ENCODE results near the gene RUFY1. TPM values are rescaled to one million over a fixed set of nuclear protein-coding genes. Genes with fewer than 3 reads are reported as not detected.

The RUFY1 gene
- polyA plus RNA-seq, 1 of the 3 experiments (the other 2 are of a cell fraction), result 30.3 TPM

DNA sequence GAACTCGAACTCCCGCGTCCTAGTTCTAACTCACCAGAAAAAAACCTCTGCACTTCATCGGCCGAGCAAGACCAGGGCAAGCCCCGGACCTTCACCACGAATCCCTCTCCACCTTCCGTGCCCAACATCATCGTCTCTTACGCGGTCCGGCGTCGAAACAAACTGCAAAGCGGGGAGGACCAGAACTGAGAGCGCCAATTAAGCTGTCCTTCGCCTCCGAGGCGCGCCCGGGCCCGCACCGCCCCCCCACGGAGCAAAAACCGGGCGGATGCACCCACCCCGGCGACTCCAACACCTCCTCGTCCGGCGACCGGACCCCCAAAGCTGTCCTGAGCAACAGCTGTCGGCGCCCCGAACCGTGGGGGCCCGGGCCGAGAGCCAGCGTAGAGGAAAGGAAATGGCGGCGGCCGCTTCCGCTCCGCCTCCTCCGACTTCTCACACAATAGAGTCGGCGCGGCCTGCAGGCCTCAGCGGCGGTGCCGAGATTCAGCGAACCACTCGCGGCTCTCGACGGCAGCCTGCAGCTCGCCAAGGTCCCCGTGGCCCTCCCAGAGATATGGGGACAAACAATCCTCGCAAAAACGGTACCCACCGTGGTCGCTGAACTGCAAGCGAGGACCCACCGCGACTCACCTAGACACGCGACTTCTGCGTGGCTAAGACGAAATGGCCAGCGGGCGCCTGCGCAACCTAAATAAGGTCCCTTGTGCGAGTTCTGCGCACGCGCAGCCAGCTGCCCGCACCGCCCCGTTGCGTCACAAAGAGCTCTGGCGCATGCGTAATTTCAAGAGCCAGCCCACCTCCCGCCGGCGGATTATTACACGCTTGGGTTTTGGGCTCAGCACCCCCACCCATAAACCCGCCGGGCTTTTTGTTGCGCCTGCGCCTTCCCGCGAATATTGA, 72.9 kb downstream of the RUFY1 start, which contains the start of gene HNRNPH1 (continued):
- TF ChIP-seq SIN3A (IDR thresholded peaks at IDR 0.05; ENCODE audit: borderline replicate concordance, low read depth, low read length) (peak; percentile 83; the same call in 1 of the 2 replicates), FOSL2 (IDR thresholded peaks at IDR 0.05; ENCODE audit: borderline replicate concordance, low read depth) (no peak), GABPA (IDR thresholded peaks at IDR 0.05; ENCODE audit: low read depth) (peak; percentile 55; the same call in 1 of the 2 replicates), NRF1 (IDR thresholded peaks at IDR 0.05; ENCODE audit: low read depth, low read length) (peak; percentile 98)
- TF ChIP-seq, protein P1, sequence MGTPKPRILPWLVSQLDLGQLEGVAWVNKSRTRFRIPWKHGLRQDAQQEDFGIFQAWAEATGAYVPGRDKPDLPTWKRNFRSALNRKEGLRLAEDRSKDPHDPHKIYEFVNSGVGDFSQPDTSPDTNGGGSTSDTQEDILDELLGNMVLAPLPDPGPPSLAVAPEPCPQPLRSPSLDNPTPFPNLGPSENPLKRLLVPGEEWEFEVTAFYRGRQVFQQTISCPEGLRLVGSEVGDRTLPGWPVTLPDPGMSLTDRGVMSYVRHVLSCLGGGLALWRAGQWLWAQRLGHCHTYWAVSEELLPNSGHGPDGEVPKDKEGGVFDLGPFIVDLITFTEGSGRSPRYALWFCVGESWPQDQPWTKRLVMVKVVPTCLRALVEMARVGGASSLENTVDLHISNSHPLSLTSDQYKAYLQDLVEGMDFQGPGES (IDR thresholded peaks at IDR 0.05; ENCODE audit: low read depth, low read length), result no peak

DNA sequence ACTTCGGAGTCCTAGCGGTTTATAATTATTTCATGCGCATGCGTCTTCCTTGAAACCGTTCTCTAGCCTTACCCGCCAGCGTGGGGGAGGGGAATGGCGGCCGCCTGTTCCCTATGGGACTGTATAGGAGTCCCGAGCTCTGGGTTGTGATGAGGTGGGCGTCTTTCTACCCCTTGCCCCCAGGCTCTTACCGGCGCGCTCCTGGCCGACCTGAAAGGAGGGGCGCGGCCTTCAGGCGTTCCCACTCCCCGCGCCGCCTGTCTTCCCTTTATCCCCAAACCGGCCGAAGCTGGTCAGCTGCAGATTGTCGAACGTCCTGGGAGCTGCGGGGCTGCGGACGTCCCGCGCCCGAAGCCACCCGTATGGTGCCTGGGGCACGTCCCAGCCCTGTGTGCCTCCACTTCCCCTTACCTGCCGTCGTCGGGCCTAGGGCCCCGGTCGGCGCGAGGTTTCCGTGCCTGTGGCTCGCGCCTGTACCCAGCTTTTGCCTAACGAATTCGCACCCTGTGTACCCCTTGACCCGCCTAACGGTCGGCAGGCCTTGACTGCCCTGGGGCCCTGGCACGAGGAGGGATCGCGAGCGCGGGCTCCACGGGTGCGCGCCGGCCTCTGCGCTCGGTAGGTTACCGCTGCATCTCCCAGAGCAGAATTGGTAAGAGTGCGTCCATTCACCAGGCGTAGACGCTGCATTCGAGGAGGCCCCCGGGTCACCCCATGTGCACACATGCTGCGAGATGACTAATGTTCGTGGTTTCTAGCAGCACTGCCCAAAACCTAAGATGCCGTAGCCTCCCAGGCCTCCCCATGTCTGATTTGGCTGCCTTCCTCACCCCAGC, 73.8 kb downstream of the RUFY1 start:
- WGBS (ENCODE audit: low lambda C conversion rate), result 43% methylated on average over 35 of the region's 68 CpGs
- CTCF ChIA-PET, result interaction anchor here (1.0 to 3.3 kb wide), 7 partner anchors 9 to 108 kb away, joined by 3 to 11 read pairs (median 7); partner anchors contain the start of gene MAML1
- H3K4me3 ChIP-seq (ENCODE audit: low read depth in 2 of 2, low read length in 1 of 2), result peak overlapping the region; percentile 56 to 98
- TF ChIP-seq EP300 (IDR thresholded peaks at IDR 0.05; ENCODE audit: borderline replicate concordance in 1 of 2, low read depth in 1 of 2, low read length in 1 of 2) (no peak), FOXM1 (IDR thresholded peaks at IDR 0.05; ENCODE audit: low read depth) (no peak), RFX5 (IDR thresholded peaks at IDR 0.05; ENCODE audit: low read length) (no peak), POLR2AphosphoS5 (IDR thresholded peaks at IDR 0.05; ENCODE audit: low read depth, low read length) (no peak), SMC3 (IDR thresholded peaks at IDR 0.05; ENCODE audit: low read depth, low read length) (no peak), JUND (IDR thresholded peaks at IDR 0.05) (no peak), RXRA (IDR thresholded peaks at IDR 0.05; ENCODE audit: borderline replicate concordance, low read depth) (no peak), TEAD4 (IDR thresholded peaks at IDR 0.05; ENCODE audit: borderline replicate concordance, insufficient read depth) (no peak), RAD21 (IDR thresholded peaks at IDR 0.05; ENCODE audit: low read length) (no peak), EZH2phosphoT487 (IDR thresholded peaks at IDR 0.05; ENCODE audit: borderline replicate concordance, low read depth) (no peak)
- TF ChIP-seq, protein P2, sequence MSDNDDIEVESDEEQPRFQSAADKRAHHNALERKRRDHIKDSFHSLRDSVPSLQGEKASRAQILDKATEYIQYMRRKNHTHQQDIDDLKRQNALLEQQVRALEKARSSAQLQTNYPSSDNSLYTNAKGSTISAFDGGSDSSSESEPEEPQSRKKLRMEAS (IDR thresholded peaks at IDR 0.05; ENCODE audit: low read depth), result peak; percentile 63
- TF ChIP-seq, protein P3, sequence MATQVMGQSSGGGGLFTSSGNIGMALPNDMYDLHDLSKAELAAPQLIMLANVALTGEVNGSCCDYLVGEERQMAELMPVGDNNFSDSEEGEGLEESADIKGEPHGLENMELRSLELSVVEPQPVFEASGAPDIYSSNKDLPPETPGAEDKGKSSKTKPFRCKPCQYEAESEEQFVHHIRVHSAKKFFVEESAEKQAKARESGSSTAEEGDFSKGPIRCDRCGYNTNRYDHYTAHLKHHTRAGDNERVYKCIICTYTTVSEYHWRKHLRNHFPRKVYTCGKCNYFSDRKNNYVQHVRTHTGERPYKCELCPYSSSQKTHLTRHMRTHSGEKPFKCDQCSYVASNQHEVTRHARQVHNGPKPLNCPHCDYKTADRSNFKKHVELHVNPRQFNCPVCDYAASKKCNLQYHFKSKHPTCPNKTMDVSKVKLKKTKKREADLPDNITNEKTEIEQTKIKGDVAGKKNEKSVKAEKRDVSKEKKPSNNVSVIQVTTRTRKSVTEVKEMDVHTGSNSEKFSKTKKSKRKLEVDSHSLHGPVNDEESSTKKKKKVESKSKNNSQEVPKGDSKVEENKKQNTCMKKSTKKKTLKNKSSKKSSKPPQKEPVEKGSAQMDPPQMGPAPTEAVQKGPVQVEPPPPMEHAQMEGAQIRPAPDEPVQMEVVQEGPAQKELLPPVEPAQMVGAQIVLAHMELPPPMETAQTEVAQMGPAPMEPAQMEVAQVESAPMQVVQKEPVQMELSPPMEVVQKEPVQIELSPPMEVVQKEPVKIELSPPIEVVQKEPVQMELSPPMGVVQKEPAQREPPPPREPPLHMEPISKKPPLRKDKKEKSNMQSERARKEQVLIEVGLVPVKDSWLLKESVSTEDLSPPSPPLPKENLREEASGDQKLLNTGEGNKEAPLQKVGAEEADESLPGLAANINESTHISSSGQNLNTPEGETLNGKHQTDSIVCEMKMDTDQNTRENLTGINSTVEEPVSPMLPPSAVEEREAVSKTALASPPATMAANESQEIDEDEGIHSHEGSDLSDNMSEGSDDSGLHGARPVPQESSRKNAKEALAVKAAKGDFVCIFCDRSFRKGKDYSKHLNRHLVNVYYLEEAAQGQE (IDR thresholded peaks at IDR 0.05; ENCODE audit: low read depth, low read length), result 0 out of 2 replicates have a peak, but pooled peaks have one; percentile 38
- TF ChIP-seq, protein P4, sequence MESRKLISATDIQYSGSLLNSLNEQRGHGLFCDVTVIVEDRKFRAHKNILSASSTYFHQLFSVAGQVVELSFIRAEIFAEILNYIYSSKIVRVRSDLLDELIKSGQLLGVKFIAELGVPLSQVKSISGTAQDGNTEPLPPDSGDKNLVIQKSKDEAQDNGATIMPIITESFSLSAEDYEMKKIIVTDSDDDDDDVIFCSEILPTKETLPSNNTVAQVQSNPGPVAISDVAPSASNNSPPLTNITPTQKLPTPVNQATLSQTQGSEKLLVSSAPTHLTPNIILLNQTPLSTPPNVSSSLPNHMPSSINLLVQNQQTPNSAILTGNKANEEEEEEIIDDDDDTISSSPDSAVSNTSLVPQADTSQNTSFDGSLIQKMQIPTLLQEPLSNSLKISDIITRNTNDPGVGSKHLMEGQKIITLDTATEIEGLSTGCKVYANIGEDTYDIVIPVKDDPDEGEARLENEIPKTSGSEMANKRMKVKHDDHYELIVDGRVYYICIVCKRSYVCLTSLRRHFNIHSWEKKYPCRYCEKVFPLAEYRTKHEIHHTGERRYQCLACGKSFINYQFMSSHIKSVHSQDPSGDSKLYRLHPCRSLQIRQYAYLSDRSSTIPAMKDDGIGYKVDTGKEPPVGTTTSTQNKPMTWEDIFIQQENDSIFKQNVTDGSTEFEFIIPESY (IDR thresholded peaks at IDR 0.05; ENCODE audit: borderline replicate concordance, low read depth), result no peak

More for the DNA sequence above, 73.8 kb downstream of the RUFY1 start:
- H3F3A ChIP-seq (replicated peaks; ENCODE audit: insufficient read depth), result peaks cover 25% of the 10 kb centered on the region
- peaks cover 32 to 39% of the 10 kb centered on the region in 2 experiments for H3K36me3 ChIP-seq (replicated peaks in 1 of 2; ENCODE audit: control insufficient read depth in 1 of 2, insufficient read depth in 2 of 2, low read length in 1 of 2)
- H3K9me3 ChIP-seq, result no peaks in the 10 kb centered on the region
- no peaks in the 10 kb centered on the region for H3K9me2 ChIP-seq
- no peak for DNase-seq
- peak overlapping the region; percentile 95 for H3K4me2 ChIP-seq
- H3K27me3 ChIP-seq (ENCODE audit: insufficient read depth), result no peaks in the 10 kb centered on the region
- H3K27ac ChIP-seq (ENCODE audit: low read depth in 2 of 2, low read length in 1 of 2), result peak overlapping the region; percentile 95 to 97
- peak overlapping the region; percentile 91 for H3K9ac ChIP-seq
- H2AFZ ChIP-seq (ENCODE audit: low read depth), result peak overlapping the region; percentile 93
- peaks cover 48% of the 10 kb centered on the region for H3K79me2 ChIP-seq (ENCODE audit: insufficient read depth)
- H3K4me1 ChIP-seq (ENCODE audit: control insufficient read depth in 1 of 2, insufficient read depth in 2 of 2, low read depth in 1 of 2, low read length in 1 of 2), result peaks cover 12 to 21% of the 10 kb centered on the region in 2 experiments; a peak in 3 of 4 replicates
- POLR2A ChIA-PET, result interaction anchor here (0.5 to 2.8 kb wide), 23 partner anchors 9 to 1392 kb away, joined by 3 to 34 read pairs (median 4); partner anchors contain the start of genes CBY3, MAML1, PHYKPL and RUFY1
- peaks cover 40% of the 10 kb centered on the region for H4K20me1 ChIP-seq (ENCODE audit: insufficient read depth)
